ENCODE measurements around the gene AEBP2.

AEBP2 gene

DNA sequence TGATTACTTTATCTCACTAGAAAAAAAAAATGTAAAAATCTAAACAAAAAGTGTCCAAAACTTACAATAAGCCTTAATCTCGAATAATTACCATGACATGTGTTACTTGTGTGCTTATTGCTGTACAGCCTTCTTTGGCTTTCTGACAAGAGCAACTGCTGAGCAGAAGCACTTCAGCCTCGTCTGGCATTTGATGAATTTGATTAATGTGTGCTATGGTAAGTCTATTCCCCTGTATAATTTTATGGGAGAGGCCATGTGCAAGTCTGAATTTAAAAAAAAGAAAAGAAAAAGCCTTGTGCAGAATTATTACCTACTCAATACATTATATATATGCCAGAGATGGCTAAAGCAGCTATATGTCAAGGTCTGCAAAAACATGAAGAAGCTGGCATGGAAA lies 113.9 kb downstream of the AEBP2 start:
- no peak for DNase-seq (ENCODE audit: low read depth, low spot score)

GRCh38 chr12:19561411-19561961 lies 122.2 kb downstream of the AEBP2 start:
- DNase-seq (ENCODE audit: low read depth, low spot score) = peak; percentile 62
